ENCODE measurements around the gene SLA2.

GRCh38 chr20:36672991-36673390 lies 27.0 kb upstream of the SLA2 start:
- no peak for TF ChIP-seq CTCF (conservative IDR thresholded peaks at IDR 0.05; ENCODE audit: low read length)
- TF ChIP-seq EZH2phosphoT487 (IDR thresholded peaks at IDR 0.05; ENCODE audit: borderline replicate concordance), result no peak

Measured in Loucy (cell line).